Right lung (tissue), 5 donors: ENCODE results near the gene RNFT2. TPM values are rescaled to one million over a fixed set of nuclear protein-coding genes. Genes with fewer than 3 reads are reported as not detected.

ENCODE experiments used
- DNase-seq, 2 donors: peaks; one replicate each; pipeline ENCODE4 v3.0.0-alpha.2; 2013
- polyA plus RNA-seq, 5 donors: library from polyadenylated mRNA; unstranded; fragments of 120-200 nt; gene quantifications; one replicate each; pipeline versions ENCODE4 v1.2.1 to v1.2.3, GENCODE V29; 2013; ENCODE audit warnings: inconsistent platforms in 1 of 5, low replicate concordance in 1 of 5; ENCODE audit not compliant: insufficient read length in 5 of 5, insufficient read depth in 1 of 5

RNFT2 gene
- polyA plus RNA-seq, 5 donors, result 2.4 to 3.6 (median 2.9) TPM

DNA sequence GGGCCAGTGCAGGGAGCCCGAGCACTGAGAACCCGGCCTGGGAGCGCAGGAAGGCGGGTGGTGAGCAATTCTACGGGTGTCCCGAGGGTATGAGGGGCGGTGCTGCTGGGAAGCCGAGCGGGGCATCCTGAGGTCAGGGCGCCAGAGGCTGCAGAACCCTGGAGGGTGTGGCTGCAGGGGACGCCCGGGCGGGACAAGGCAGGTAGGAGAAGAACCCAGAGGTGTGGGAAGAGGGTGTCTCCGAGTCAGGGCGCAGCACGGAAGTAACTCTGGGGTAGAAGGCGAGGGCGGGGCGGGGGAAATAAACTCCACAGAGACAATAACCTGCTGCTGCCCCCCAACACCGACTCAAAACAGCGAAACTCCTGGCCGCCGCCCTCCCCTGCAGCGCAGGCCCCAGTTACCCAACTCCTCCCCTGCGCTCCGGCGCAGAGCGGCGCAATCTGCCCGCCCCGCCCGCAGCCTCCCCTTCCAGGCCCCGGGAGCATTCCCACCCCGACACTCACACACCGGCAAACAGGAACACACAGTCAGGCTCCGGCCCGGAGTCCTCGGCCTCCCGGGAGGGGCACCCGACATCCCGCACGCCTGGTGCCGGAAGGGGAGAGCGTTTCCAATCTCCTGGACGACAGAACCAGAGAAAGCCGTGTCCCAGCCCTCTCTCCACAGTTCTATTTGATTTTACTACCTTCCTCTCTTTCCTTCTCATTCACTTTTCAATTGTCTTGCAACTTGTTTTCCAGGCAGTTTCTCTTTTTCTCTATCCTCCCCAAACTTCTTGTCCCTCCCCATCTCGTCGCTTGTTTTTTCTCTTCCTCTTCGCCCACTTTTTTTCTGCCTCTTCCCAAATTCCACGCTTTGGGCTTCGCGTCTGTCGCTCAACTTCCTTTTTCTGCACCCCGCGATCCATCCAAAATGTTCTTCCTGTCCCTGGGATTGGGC, 140.7 kb downstream of the RNFT2 start:
- no peak for DNase-seq

GRCh38 chr12:116879509-116880212, 141.5 kb downstream of the RNFT2 start:
- DNase-seq, result no peak

GRCh38 chr12:116880213-116880816, 142.2 kb downstream of the RNFT2 start:
- no peak for DNase-seq

DNA sequence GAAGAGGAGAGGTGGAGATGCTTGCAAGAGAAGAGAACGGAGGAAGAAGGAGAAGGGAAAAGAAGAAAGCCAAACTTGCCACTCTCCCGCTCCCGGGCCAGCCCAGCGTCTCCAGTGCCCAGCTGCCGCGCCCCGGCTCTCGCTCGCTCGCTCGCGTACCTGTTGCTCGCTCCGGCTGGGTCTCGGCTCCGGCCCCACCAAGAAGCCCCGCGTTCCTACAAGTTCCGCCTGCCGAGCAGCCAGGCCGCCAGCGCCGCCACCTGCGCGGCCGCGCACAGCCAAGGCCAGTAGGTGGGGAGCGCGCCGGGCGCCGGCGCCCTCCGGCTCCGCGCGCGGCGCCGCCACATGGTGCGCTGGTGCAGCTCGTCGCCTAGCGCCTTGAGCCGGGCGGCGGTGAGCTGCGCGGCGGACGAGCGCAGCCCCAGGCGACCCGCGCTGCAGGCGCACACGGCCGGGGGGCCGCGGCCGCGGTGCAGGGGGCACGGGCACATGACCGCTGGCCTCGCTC, 142.8 kb downstream of the RNFT2 start:
- DNase-seq, result no peak

DNA sequence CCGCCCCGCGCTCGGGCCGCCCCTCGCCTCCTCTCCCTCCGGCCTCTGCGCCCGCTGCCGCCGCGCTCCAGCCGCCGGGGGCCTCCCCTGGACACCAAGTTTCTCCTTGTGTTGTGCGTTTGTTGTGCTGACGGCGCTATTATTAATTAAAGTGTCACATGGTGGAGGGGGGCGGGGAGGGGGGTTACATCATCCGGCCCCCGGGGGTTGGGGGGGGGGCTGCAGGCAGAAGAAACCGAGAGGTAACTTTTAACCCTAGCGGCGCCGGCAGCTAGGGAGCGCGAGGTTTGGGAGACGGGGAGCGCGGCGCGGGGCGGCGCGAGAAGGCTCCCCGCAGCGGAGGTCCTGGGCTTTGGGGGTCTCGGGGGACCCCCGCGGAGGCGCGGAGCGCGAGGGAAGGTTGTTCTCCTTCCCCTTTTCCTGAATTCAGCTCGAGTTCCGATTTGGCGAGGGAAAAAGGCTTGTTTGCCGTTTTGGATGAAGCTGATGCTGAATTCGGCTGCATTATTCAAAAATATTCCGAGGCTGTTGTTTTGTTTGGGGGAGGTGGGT, 143.3 kb downstream of the RNFT2 start, which contains the start of gene HRK:
HRK (minus strand) TSS at position 117 of the 552 bp plus-strand sequence. CDS start 134 bp downstream, outside the sequence.
- DNase-seq, result no peak

- DNase-seq, result no peak
Measured at GRCh38 chr12:116881877-116882507, 143.9 kb downstream of the RNFT2 start.

DNA sequence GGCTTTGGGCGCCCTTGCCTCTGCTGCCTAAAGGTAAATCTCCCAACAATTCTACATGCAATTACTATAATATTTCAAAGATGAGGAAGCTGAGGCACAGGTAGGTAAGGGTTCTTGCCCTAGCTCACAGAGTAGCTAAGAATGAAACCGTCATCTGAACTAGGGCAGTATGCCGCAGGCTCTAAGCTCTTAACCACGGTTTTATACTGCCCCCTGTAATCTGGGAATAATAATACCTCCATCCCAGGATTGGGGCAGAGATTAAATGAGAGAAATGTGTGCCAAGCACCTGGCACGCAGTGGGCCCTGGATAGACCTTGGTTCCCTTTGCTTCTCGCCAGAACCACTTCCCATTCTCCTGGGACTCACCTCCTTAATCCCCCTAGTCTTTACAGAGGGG, 144.6 kb downstream of the RNFT2 start:
- DNase-seq, result no peak

GRCh38 chr12:116884871-116885270, 146.8 kb downstream of the RNFT2 start:
- DNase-seq, result no peak

- DNase-seq, result no peak
Measured at GRCh38 chr12:116885491-116885890, 147.4 kb downstream of the RNFT2 start.

DNA sequence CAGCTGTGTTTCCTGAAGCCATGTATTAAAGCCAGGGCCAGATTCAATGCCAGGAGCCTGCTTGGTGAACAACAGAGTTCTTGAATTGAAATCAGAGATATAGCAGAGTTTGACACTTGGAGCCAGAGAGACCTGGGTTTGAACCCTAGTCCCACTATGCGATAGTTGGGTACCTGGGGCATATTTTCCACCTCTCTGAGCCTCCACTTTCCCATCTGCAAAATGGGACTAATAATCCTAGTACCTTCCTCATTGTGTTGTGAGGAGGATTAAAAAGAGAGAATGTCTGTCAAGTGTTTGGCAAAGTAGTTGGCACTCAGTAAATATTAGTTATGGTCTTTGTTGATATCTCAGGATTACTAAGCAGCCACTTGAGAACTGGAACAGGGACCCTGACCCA, 149.1 kb downstream of the RNFT2 start:
- DNase-seq, result no peak

- no peak for DNase-seq
Measured at GRCh38 chr12:116887897-116888296, 149.8 kb downstream of the RNFT2 start.

- DNase-seq, result no peak
Measured at GRCh38 chr12:116890330-116890729, 152.2 kb downstream of the RNFT2 start.

GRCh38 chr12:116891019-116891418, 152.9 kb downstream of the RNFT2 start:
- no peak for DNase-seq

GRCh38 chr12:116892349-116893140, 154.4 kb downstream of the RNFT2 start:
- DNase-seq, result no peak

DNA sequence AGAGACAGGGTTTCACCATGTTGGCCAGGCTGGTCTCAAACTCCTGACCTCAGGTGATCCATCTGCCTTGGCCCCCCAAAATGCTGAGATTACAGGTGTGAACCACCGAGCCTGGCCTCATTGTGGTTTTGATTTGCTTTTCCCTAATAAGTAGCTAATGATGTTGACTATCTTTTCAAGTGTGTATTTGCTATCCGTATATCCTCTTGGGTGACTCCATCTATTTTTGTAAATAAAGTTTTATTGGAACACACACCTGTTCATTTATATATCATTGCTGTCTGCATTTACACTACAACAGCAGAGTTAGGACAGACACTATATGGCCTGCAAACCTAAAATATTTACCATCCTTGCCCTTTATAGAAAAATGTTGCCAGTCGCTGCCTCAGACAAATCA, 156.8 kb downstream of the RNFT2 start:
- DNase-seq, result no peak

GRCh38 chr12:116896411-116896924, 158.4 kb downstream of the RNFT2 start:
- DNase-seq, result no peak

DNA sequence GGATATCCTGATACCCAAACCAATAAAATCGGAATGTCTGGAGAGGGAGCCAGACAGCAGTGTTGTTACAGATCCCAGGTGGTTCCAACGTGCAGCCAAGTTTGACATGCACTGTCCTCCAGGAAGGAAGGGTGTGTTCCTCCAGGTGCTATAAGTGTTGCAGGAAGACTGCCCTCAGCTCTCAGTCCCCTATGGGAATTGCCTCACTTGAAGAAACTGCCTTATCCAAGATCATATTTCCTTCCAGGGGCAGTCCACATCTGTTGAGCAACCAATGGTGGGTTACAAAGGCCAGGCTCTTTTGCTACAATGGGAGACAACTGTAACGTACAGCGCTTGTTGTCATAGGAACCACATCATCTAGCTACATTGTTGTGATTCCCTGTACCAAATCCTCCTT, 159.4 kb downstream of the RNFT2 start:
- DNase-seq, result no peak

- DNase-seq, result no peak
Measured at GRCh38 chr12:116898669-116899068, 160.6 kb downstream of the RNFT2 start.

- DNase-seq, result no peak
Measured at GRCh38 chr12:116901612-116902011, 163.5 kb downstream of the RNFT2 start.
